Activated naive CD4-positive, alpha-beta T cell treated with anti-CD3 and anti-CD28 coated beads, Interleukin-2, amount 50 U/mL, for 16 hours (primary cell): ENCODE data around the gene IKBKE.
A peak's percentile ranks its signal among the peaks of the same experiment; 100 is the strongest.
"Not testable (repeated sequence)": the region's sequence is repeated elsewhere in the genome, so short reads cannot be mapped to it uniquely, and the experiment has no call there.

ENCODE experiments used
- DNase-seq: peaks from one replicate; pipeline ENCODE4 v3.0.0-alpha.2; 2020

The IKBKE gene

DNA sequence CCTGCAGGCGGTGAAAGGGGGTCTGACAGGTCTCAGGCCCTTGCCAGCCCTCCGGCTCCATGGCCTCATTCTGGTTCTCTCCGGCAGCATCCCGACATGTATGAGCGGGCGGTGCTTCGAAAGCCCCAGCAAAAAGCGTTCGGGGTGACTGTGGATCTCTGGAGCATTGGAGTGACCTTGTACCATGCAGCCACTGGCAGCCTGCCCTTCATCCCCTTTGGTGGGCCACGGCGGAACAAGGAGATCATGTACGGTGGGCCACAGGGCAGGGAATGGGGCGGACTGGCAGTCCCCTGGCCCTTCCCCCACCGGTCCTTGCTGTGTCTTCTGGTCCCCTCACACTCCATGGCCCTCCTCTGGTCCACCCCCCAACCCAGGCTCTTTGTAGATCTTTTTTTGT, 6.3 kb downstream of the IKBKE start:
- DNase-seq: no peak

DNA sequence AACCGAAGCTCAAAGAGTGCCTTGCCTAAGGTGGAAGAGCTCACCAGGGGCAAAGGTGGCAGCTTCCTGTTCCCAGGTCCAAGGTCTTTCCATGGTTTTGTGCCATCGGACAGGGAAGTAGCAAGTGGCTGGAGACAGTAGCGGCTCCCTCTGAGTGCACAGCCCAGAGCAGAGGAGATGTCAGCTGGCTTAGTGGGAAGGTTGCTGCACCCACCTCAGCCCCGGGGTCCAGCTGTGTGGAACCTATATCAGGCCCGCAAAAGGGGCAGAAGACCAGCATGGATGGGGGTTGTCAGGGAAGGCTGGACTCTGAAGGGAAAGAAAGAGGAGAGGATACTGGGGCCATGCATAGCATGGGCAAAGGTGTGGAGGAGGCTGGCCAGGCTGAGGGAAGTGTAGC, 6.8 kb downstream of the IKBKE start:
- no peak for DNase-seq

DNA sequence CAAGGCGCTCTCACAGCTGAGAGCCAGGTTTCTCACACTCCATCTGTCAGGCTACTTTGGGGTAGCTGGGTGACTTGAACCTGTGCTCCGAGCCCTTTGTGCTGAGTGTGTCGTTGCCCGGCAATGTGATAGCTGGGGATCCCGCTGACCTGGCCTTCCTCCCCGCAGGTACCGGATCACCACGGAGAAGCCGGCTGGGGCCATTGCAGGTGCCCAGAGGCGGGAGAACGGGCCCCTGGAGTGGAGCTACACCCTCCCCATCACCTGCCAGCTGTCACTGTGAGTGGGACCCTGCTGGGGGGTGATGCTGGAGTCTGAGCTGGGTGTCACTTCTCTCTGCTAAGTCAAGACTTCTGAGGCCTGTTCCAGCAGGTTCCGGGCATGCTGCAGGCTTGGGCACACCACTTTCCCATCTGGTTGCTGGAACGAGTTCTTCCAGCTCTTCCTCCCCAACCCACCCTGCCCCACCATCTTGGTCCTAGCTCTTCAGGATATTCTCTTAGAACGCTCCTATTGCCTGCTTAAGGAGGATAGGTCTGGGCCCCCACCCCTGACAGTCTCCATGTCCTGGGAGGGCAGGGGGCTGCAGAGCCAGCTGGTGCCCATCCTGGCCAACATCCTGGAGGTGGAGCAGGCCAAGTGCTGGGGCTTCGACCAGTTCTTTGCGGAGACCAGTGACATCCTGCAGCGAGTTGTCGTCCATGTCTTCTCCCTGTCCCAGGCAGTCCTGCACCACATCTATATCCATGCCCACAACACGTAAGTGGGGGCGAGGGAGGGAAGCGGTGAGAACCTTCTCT, 7.5 kb downstream of the IKBKE start:
- DNase-seq: no peak

DNA sequence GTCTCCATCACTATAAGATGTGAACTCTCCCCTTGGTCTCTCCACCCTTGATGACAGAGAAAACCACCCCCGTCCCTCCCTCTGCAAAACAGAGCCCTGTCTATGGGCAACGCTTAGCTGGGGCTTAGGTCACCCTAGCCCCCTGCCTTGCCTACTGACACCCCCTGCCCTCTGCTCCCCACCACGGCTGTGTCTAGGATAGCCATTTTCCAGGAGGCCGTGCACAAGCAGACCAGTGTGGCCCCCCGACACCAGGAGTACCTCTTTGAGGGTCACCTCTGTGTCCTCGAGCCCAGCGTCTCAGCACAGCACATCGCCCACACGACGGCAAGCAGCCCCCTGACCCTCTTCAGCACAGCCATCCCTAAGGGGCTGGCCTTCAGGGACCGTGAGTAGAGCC, 8.5 kb downstream of the IKBKE start:
- no peak for DNase-seq

DNA sequence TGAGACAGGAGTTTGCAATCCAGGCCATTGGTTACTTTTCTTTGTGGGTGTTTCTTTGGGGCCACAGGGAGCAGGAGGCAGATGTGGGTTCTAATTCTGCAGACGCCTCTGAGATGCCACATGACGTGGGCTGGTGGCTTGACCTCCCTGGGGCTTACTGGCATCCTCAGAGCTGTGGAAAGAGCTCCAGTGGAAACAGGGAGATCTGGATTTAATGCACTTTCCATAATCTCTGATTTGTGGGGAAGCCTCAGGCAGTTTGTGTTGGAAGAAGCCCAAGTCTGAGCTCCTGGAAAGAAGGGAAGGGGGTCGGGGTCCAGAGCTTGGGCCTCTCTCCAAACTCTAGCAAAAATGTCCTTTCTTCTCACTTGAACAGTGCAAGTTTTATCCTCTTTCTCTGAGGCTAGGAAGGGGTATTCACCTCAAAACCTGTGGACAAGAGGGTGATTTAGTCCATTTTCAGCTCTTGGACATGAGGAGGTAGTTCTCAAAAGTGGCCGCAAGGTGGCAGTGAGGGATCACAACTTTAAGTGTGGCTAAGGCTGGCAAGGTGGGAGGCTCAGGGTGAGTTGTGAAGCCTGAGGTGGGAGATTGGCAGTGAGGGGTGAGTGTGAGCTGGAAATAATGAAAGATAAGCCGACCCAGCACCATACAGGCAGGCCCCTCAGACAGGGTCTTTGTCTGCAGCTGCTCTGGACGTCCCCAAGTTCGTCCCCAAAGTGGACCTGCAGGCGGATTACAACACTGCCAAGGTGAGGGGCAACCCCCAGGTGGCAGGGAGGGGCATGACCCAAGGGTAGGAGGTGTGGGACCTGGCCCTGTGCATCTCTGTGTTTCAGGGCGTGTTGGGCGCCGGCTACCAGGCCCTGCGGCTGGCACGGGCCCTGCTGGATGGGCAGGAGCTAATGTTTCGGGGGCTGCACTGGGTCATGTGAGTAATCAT, 9.2 kb downstream of the IKBKE start:
- DNase-seq: peak; percentile 71

DNA sequence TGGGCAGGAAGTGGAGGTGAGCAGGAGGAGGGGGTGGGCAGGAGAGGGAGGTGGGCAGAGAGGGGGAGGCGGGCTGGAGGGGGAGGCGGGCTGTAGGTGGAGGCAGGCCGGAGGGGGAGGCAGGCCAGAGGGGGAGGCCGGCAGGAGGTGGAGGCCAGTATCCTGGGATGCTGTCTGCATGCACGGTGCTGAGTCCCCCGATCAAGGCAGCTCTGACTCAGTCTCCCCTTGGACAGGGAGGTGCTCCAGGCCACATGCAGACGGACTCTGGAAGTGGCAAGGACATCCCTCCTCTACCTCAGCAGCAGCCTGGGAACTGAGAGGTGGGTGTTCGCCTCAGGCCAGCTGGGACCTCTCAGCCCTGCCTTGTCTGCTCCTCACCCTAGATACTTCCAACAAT, 9.9 kb downstream of the IKBKE start:
- no peak for DNase-seq

DNA sequence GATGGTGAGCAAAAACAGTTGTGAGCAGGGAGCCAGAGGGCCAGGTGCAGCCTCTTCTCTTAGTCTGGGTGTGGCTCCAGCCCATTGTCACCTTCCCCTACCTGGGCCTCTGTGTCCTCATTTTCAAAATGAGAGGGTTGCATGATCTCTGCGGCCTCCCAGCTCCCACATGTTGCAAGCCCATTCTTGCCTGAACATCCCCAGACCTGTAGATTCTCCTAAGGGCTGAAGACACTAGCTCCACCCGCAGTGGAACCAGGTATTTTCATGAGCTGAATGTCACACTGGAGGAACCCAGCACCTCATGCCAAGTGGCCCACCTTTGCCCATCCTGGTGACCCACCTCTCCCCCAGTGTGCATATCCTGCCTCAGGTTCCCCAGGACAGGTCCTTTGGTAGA, 12.3 kb downstream of the IKBKE start:
- DNase-seq: no peak

DNA sequence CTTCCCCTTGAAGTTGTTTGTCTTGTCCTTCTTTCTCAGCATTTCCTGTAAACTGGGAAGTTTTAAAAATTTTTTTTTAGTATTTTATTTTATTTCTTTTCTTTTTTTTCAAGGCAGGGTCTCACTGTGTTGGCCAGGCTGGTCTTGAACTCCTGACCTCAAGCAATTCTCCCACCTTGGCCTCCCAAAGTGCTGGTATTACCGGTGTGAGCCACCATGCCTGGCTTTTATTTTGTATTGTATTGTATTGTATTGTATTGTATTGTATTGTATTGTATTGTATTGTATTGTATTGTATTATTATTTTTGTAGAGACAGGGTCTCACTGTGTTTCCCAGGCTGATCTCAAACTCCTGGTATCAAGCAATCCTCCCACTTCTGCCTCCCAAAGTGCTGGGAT, 13.6 kb downstream of the IKBKE start:
- DNase-seq: not testable (repeated sequence)

DNA sequence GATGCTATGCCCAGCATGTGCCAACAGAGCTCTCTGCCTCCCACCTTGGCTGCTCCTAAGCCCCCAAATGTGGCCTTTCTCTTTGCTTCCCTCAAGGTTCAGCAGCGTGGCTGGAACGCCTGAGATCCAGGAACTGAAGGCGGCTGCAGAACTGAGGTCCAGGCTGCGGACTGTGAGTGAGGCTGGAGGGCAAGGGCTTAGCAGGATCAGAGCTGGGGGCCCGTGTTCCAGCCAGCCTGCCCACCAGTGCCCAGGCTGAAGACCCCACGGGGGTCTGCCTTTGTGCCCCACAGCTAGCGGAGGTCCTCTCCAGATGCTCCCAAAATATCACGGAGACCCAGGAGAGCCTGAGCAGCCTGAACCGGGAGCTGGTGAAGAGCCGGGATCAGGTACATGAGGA, 14.6 kb downstream of the IKBKE start:
- DNase-seq: no peak

DNA sequence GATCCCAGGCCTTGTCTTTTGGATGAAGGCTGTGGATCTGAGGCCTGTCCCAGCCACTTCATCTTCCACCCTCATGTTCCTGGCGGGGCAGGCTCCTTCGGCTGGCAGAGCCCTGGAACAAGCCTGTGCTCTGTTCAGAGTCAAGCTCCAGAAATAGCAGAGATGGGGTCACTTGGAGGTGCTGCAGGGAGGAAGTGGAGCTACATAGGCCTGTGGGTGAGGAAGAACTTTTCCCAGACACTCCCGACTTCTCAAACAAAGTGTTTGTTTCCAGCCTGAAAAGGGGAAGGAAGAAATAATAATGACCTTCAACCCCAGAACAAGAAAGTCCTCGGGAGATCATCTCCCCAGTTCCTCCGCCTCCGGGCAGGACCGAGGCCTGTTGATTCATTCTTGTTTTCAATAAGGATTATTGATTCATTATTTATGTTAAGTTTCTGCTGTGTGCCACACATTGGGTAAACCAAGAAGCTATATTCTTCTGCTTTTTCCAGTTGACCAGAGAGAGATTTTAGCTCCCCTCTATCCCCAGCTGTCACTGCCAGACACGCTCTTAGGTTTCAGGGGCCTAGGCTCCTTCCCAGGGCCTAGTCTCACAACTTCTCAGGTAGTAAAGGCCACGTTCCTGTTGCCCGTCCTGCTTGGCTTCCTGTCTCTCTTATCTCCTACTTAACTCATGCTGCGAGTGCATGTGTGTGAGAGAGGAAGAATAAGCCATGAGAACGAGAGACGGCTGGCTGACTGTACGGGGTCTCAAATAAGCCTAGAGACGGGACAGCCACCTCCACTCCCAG, 16.9 kb downstream of the IKBKE start:
- DNase-seq: no peak

DNA sequence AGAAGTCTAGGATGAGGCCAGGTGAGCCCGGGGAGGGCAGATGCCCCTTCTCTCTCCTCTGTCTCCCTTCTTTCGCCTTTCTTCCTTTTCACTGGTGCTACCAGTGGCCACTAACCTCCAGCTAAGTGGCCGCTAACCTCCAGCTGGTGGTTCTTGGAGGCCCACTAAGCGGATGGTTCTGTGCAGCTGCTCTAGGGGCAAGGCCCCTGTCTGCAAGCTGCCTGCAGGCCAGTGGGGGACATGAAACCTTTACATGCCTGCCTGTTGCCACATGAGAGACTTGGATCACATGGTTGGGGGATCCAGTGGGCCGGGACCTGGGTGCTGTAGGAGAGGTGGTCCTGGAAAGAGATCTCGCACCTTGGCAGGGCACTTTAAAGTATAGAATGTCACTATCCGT, 17.7 kb downstream of the IKBKE start:
- no peak for DNase-seq

DNA sequence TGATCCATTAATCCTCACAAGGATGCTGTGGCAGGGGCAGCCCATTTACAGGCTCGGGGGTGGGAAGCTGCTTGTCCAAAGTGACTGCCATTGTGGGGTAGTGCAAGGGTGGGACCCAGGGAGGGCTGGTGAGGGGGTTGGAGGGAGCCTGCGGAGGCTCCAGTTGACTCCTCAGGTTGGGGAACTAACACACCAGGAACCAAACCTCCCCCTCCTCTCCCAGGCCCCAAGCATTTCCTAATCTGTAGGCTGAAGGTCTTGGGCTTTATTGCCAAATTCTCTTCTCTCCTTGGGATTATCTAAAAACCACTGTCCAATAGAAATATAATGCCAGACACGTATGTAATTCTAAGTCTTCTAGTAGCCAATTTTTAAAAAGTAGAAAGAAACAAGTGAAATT, 18.2 kb downstream of the IKBKE start:
- no peak for DNase-seq

DNA sequence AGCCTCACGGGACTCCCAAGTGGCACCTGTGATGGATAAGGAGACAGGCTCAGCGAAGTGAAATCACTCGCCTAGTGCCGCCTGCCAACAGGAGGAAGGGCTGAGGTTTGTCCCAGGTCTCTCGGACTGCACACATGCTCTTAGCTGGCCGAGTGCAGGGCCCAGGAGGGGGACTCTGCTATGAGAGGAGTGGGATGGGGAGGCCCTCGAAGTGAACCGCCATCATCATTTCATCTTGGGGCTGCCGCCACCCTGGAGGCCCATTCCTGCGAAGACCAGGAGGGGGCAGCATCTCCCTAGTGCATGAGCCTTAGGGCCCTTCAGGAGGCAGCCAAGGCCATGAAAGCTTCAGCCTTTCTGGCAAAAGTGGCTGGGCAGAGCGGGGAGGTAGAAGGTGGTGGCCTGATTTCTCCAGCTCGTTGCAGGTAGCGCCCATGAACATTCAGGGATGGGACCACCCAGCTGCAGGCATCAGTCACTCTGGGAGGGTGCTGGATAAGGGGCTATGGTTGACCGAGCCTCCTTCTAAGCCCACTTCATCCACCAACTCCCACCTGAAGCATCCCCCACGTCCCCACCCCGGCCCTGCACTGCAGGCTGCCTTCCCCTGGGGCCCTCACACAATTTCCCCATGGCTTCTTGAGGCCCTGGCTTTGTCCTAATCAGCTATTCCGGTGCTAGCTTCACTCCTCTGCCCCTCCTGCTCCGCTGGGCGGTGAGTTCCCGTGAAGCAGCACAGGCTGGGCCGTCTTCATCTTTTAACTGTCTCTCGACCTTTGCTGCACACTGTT, 19.9 kb downstream of the IKBKE start:
- peak; percentile 80 for DNase-seq

DNA sequence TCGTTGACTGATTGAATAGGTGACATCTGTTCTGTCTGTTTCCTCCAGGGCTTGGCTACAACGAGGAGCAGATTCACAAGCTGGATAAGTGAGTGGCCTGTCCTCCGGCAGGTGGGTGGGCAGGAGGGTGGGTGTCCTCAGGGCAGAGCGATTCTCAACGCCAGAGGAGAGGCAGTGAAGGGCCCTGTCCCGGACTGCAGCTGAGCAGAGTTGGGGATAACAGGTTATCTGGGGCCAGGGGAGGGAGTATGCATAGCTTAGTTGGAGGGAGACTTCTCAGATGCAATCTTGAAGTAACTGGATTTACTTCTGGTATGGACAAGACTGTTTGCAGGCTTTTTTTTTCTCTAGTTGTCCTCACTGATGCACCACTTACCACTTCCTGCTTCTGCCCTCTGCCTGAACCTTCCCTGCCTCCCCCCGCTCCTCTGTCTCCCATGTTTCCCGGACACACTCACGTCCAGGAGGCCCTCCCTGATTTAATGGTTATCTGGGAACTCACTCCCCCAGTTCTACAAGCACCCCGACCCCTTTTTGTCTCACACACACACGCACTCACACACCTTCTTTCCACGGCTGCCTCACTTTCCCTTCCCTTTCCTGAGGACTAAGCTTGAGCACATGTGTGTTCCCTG, 20.6 kb downstream of the IKBKE start:
- no peak for DNase-seq

DNA sequence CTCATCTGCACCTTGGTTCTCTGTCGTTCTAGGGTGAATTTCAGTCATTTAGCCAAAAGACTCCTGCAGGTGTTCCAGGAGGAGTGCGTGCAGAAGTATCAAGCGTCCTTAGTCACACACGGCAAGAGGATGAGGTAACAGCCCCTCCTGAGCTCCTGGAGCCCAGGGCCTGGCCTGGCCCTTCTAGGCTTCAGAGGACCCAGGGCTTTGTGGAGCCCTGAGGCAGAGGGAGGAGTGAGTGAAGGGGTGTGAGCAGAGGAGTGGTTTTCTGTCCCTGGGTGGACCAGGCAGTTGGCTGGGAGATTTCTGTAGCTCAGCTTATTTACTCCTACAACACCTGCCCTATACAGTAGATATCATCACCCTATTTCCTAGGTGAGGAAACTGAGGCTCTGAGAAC, 21.3 kb downstream of the IKBKE start:
- no peak for DNase-seq

DNA sequence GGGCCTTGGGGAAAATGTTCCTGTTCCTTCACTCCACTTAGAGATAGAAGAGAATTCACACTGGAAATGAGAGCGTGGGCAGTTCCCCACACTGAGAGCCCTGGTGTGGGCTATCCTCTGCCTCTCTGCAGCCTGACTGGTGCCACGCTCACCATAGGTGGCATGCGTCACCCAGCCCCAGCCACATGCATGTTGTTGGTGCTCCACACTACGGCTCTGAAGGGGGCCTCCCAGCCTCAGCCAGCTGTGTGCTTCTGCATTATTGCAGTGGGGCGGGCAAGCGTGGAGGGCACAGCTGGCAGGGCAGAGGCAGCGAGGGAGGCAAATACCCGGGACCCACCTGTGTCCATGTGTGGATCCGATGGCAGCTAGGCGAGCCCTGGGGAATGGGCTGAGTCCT, 22.3 kb downstream of the IKBKE start:
- DNase-seq: no peak

DNA sequence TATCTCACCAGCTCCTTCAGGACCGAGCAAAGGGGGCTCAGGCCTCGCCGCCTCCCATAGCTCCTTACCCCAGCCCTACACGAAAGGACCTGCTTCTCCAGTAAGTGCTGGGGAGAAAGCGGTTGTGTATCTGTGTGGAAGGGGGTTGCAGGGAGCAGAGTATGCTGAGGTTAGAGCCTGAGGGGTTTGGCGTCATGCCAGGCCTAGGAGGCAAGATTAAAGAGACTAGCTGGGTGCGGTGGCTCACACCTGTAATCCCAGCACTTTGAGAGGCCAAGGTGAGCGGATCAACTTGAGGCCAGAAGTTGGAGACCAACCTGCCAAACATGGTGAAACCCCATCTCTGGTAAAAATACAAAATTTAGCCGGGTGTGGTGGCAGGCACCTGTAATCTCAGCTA, 23.0 kb downstream of the IKBKE start:
- DNase-seq: no peak

DNA sequence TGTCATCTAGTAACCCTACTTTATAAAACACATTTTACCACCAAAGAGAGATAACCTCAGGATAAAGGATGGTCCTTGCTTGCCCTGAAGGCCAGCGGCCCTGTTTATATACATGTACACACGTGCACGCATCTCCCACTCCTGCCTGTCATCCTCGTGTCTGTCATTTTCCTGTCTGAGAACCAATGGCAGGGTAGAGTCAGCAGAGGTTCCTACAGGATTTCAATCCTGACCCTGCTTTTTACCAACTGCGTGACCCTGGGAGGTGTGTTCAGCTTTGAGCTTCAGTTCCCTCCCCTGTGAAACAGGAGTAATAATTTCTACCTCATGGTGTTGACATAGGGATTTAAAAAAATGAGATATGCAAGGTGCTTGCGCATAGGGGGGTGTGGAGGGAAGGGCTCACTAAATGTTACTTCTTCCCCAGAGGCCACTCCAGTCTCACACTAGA, 24.8 kb downstream of the IKBKE start:
- no peak for DNase-seq

DNA sequence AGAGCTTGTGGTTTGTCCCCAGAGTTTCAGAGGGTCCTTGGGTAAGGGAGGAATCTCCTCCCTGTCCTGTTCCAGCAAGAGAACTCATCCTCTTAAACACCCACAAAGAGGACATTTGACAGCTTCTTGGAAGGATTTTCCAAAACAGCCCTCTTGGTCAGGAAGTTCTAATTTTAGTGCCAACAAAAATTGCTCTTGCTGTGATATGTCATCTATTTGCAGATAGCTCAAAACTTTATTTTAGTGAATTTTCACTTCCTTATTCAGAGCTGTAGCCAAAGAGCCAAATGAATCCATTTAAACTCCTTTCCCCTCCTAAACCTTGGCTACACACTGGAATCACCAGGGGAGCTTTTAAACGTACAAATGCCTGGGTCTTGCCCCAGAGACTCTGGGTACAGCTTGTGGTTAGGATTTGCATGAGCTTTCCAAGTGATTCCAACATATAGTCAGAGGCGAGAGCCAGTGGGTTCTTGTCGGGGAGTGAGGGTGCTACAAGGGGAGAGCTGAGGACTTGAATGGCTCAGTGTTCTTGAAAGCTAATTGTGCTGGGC, 25.3 kb downstream of the IKBKE start:
- no peak for DNase-seq

DNA sequence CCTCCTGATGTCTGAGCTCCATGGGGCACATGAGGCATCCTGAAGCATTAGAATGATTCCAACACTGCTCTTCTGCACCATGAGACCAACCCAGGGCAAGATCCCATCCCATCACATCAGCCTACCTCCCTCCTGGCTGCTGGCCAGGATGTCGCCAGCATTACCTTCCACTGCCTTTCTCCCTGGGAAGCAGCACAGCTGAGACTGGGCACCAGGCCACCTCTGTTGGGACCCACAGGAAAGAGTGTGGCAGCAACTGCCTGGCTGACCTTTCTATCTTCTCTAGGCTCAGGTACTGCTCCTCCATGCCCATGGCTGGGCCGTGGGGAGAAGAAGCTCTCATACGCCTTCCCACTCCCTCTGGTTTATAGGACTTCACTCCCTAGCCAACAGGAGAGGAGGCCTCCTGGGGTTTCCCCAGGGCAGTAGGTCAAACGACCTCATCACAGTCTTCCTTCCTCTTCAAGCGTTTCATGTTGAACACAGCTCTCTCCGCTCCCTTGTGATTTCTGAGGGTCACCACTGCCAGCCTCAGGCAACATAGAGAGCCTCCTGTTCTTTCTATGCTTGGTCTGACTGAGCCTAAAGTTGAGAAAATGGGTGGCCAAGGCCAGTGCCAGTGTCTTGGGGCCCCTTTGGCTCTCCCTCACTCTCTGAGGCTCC, 26.0 kb downstream of the IKBKE start:
- DNase-seq: no peak

DNA sequence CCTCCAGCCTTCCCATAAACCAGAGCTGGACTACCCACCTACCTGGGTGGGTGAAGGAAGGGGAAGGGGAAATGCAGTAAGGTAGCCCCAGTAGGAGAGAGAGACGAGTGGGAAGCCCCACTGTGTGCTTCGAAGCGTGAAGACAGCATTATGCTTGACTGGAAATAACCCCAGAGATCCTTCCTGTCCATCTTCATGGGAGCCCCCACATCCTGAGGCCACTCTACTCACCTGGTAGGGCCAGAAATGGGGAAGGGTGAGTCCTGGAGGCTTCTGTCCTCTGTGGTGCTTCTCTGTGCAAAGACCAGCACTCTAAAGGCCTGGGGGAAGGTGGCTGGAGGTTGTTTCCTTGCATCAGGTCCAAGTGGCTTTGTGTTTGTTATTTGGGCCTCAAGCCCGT, 27.1 kb downstream of the IKBKE start:
- no peak for DNase-seq
